Uterus (tissue), 4 donors: ENCODE measurements around the gene TBC1D21. TPM values are rescaled to one million over a fixed set of nuclear protein-coding genes. Genes with fewer than 3 reads are reported as not detected.
A peak's percentile ranks its signal among the peaks of the same experiment; 100 is the strongest.

Experiments
- DNase-seq, 2 donors: peaks; one replicate each; pipeline ENCODE4 v3.0.0-alpha.2; 2019 to 2020
- H3K27ac ChIP-seq, 2 donors: fragments of 200-600 bp; sonication (generic); 1 replicate in 1 of 2; 2 replicates in 1 of 2; pipeline ENCODE4 v1.5.1; 2016 to 2018
- H3K27me3 ChIP-seq, 2 donors: fragments of 200-600 bp; sonication (generic); one replicate each; pipeline ENCODE4 v1.5.1; 2018 to 2019; ENCODE audit warnings: control low read depth in 1 of 2
- H3K36me3 ChIP-seq, 2 donors: fragments of 200-600 bp; sonication (generic); one replicate each; pipeline ENCODE4 v1.5.1; 2019; ENCODE audit warnings: control low read depth in 1 of 2
- H3K4me1 ChIP-seq, 2 donors: fragments of 200-600 bp; sonication (generic); one replicate each; pipeline ENCODE4 v1.5.1; 2018 to 2019; ENCODE audit warnings: control low read depth in 1 of 2
- H3K4me3 ChIP-seq, 2 donors: fragments of 200-600 bp; sonication (generic); 1 replicate in 1 of 2; 2 replicates in 1 of 2; pipeline ENCODE4 v1.5.1; 2018 to 2019; ENCODE audit warnings: mild to moderate bottlenecking in 1 of 2
- H3K9me3 ChIP-seq, 2 donors: fragments of 200-600 bp; sonication (generic); one replicate each; pipeline ENCODE4 v1.5.1; 2019; ENCODE audit warnings: control low read depth in 1 of 2
- POLR2A ChIP-seq, 2 donors: fragments of 450-650 bp; IDR thresholded peaks; one replicate each; pipeline ENCODE4 v1.6.1; 2016; ENCODE audit warnings: antibody characterized with exemption in 2 of 2, mild to moderate bottlenecking in 1 of 2, moderate library complexity in 1 of 2
- intact Hi-C: fragments of 100-400 bp; cut with DNase I; formaldehyde crosslinking; loops from one replicate; pipeline ENCODE4 v1.15.1; 2023; ENCODE audit warnings: low total_unique reads
- total RNA-seq, 4 donors: library from RNA; depleted of rRNA in 3 of 4; stranded (reverse); fragments of >200 nt in 3 of 4; gene quantifications; one replicate each; pipeline versions ENCODE4 v1.1.0 to v1.2.4, GENCODE V29; 2014 to 2023
- TF ChIP-seq, protein P1 (sequence below), 4 experiments: fragments of 200-600 bp in 2 of 4; fragments of 450-650 bp in 2 of 4; sonication (generic) in 2 of 4; IDR thresholded peaks; one replicate each; pipeline ENCODE4 v1.5.1; 2016 to 2019; ENCODE audit warnings: antibody characterized with exemption in 4 of 4, mild to moderate bottlenecking in 2 of 4, moderate library complexity in 1 of 4
- donor health status: DM: yes; HTN: yes; CAD: no.

TBC1D21 gene
- total RNA-seq, 4 donors from 2014 or later = not detected

DNA sequence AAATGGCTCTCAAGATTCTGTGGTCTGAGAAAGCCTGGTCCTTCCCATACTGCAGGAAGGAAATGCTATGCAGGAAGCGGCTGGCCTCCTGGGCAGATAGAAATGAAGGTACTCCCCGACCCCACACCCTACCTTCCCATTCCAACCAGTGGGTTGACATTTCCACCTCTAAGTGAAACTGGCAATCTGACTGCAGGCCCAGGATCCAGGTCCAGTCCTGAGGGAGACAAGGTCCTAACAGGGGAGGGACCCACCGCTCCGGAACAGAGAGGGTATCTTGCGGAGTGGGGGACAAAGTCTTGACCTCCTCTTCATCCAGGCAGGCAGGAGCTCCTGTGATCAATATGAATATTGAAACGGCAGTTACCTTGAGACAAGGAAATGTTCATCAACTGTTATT lies 46.3 kb downstream of the TBC1D21 start:
- DNase-seq = no peak
- Histone ChIP-seq H3K27me3 (no peaks in the 10 kb centered on the region), H3K4me3 (no peak overlapping the region), H3K36me3 (no peaks in the 10 kb centered on the region), H3K9me3 (no peaks in the 10 kb centered on the region), H3K4me1 (peaks cover 4 to 5% of the 10 kb centered on the region in 2 donors), H3K27ac (no peak overlapping the region)
- intact Hi-C loops = no loop called here
- TF ChIP-seq, protein P1, sequence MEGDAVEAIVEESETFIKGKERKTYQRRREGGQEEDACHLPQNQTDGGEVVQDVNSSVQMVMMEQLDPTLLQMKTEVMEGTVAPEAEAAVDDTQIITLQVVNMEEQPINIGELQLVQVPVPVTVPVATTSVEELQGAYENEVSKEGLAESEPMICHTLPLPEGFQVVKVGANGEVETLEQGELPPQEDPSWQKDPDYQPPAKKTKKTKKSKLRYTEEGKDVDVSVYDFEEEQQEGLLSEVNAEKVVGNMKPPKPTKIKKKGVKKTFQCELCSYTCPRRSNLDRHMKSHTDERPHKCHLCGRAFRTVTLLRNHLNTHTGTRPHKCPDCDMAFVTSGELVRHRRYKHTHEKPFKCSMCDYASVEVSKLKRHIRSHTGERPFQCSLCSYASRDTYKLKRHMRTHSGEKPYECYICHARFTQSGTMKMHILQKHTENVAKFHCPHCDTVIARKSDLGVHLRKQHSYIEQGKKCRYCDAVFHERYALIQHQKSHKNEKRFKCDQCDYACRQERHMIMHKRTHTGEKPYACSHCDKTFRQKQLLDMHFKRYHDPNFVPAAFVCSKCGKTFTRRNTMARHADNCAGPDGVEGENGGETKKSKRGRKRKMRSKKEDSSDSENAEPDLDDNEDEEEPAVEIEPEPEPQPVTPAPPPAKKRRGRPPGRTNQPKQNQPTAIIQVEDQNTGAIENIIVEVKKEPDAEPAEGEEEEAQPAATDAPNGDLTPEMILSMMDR (IDR thresholded peaks at IDR 0.05) = no peak
- no peak for TF ChIP-seq POLR2A (IDR thresholded peaks at IDR 0.05)

DNA sequence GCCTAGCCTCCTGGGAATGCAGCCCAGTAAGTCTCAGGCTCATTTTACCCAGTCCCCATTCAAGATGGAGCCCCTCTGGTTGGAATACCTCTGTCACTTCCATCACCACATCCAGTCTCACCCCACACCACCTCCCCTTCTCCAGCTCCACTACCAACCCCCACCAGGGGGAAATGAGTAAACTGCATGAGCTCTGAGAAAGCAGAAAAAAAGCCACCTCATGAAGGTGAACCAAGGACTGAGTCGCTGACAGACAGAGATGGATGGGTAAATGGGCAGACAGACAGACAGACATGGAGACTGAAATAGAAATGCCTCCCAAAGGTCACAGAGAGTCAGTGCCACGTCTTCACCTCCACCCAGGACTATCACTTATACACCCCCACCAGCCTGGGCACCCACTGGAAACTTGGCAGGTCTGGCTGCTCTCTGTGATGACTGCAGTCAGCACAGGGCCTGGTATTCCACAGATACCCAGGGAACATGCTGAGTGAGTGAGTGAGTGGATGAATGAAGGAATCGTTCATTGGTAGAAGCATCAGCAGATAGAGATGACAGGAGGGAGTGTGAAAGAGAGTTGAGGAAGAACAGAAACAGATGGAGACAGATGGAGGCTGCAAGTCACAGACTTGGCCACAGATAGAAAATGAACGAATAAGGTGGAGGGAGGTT lies 48.0 kb downstream of the TBC1D21 start:
- H3K4me3 ChIP-seq = no peak overlapping the region
- H3K27ac ChIP-seq = peak overlapping the region in 1 of 2 donors; percentile 92
- no peak for DNase-seq
- intact Hi-C loops = no loop called here
- no peaks in the 10 kb centered on the region for H3K27me3 ChIP-seq
- no peaks in the 10 kb centered on the region for H3K9me3 ChIP-seq
- peaks cover 4 to 5% of the 10 kb centered on the region in 2 donors for H3K4me1 ChIP-seq
- no peak for TF ChIP-seq POLR2A (IDR thresholded peaks at IDR 0.05)
- TF ChIP-seq, protein P1 (IDR thresholded peaks at IDR 0.05) = no peak
- no peaks in the 10 kb centered on the region for H3K36me3 ChIP-seq

DNA sequence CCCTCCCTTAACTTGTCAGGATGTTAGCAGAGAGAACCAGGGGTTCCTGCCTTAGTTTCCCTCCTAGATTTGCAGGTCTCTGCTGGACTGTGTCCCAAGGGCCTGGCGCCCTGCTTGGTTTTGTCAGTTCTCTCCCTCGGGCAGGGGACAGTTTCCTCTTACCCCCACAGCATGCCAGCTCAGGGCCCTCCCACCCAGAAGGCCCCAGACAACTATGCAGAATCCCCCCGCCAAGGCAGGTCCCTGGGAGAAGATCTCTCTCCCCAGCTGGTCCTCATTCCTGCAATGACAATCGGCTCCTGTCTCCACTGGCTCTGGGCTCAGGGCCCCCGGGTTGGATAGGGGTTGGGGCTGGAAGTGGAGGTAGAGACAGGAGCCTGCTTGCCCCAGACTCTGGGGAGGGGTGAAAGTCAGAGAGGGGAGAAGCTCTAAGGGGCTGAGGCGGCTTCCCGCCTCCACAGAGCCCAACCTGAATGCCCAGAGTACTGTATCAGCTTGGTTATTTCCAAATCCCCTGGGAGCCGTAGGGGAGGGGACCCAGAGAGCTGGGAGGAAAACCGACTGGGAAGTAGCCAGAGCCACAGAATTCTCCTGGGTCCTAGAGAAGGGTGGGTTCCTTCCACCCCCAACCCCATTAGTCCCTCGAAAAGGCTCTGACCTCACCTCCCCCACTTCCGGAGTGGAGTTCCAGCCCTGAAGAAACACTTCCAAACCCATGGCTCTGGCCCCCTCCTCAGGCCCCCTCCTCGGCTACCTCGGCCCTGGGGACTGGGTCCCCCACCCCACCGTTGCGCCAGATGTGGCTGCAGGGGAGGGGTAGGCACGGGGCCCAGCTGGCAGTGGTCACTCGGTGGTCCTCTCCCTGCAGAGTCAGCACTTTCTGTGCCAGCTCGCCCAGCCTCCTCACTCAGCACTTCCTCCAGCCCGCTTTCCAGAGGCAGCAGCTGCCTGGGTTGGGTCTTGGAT lies 49.1 kb downstream of the TBC1D21 start:
- no peak for TF ChIP-seq POLR2A (IDR thresholded peaks at IDR 0.05)
- TF ChIP-seq, protein P1 (IDR thresholded peaks at IDR 0.05) = no peak
- Histone ChIP-seq H3K4me1 (peaks cover 4 to 5% of the 10 kb centered on the region in 2 donors), H3K36me3 (no peaks in the 10 kb centered on the region), H3K27me3 (no peaks in the 10 kb centered on the region), H3K27ac (peak overlapping the region in 1 of 2 donors; percentile 92), H3K4me3 (no peak overlapping the region), H3K9me3 (no peaks in the 10 kb centered on the region)
- peak in 1 of 2 donors; percentile 50 for DNase-seq
- intact Hi-C loops = no loop called here

DNA sequence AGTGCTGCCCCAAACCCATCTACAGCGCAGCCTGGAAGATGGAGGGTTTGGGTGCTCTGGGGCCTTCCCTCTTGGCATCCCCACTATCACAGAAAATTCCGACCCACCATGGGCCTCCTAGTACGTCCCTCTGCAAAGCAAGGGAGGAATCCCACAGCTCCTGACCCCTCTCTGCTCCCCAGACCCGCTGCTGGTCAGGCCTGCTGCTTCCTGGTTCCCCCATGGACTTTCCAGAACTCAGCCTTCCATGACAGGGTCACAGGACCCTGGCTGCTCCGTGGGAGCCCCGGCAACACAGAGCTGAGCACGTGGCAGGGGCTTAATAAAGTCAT lies 49.8 kb downstream of the TBC1D21 start:
- intact Hi-C loops = no loop called here
- TF ChIP-seq, protein P1 (IDR thresholded peaks at IDR 0.05) = no peak
- TF ChIP-seq POLR2A (IDR thresholded peaks at IDR 0.05) = no peak
- Histone ChIP-seq H3K27ac (peak overlapping the region in 1 of 2 donors; percentile 92), H3K4me3 (no peak overlapping the region), H3K9me3 (no peaks in the 10 kb centered on the region), H3K27me3 (no peaks in the 10 kb centered on the region), H3K36me3 (no peaks in the 10 kb centered on the region), H3K4me1 (peaks cover 5 to 6% of the 10 kb centered on the region in 2 donors)
- no peak for DNase-seq
